Loucy (cell line): Measurements from ENCODE around the gene BDKRB1.
"Not testable (repeated sequence)": the region's sequence is repeated elsewhere in the genome, so short reads cannot be mapped to it uniquely, and the experiment has no call there.

Experiments used
- H2AFZ ChIP-seq: fragments of 200-600 bp; sonication (generic); 2 replicates; pipeline ENCODE4 v1.6.0; 2016; ENCODE audit warnings: antibody characterized with exemption, mild to moderate bottlenecking, low read length, moderate library complexity
- H3F3A ChIP-seq: fragments of 200-600 bp; 2 replicates; pipeline ENCODE4 v1.6.0; 2016; ENCODE audit warnings: antibody characterized with exemption, low read depth, mild to moderate bottlenecking
- H3K27me3 ChIP-seq: fragments of 200-600 bp; sonication (generic); 2 replicates; pipeline ENCODE4 v1.6.1; 2014; ENCODE audit warnings: low read length, mild to moderate bottlenecking; ENCODE audit not compliant: insufficient read depth, poor library complexity, severe bottlenecking
- H3K36me3 ChIP-seq: fragments of 200-600 bp; sonication (generic); 2 replicates; pipeline ENCODE4 v1.6.1; 2016; ENCODE audit warnings: low read length; ENCODE audit not compliant: insufficient read depth
- H3K4me1 ChIP-seq: fragments of 200-600 bp; sonication (generic); 2 replicates; pipeline ENCODE4 v1.5.1; 2014; ENCODE audit warnings: low read length, mild to moderate bottlenecking; ENCODE audit not compliant: insufficient read depth, poor library complexity, severe bottlenecking
- H3K4me2 ChIP-seq: fragments of 200-600 bp; sonication (generic); 2 replicates; pipeline ENCODE4 v1.6.0; 2014; ENCODE audit warnings: antibody characterized with exemption, low read length, low read depth, mild to moderate bottlenecking; ENCODE audit not compliant: poor library complexity, severe bottlenecking
- H3K4me3 ChIP-seq: fragments of 200-600 bp; sonication (generic); 2 replicates; pipeline ENCODE4 v1.5.1; 2014; ENCODE audit warnings: low read length, mild to moderate bottlenecking, mixed read lengths; ENCODE audit not compliant: poor library complexity, severe bottlenecking
- H3K79me2 ChIP-seq: fragments of 200-600 bp; sonication (generic); 2 replicates; pipeline ENCODE4 v1.6.1; 2014; ENCODE audit warnings: low read length; ENCODE audit not compliant: insufficient read depth
- H3K9ac ChIP-seq: fragments of 200-600 bp; sonication (generic); 2 replicates; pipeline ENCODE4 v1.6.0; 2014; ENCODE audit warnings: mild to moderate bottlenecking, low read depth, low read length, moderate library complexity; ENCODE audit not compliant: poor library complexity, severe bottlenecking
- H3K9me2 ChIP-seq: fragments of 200-600 bp; sonication (generic); replicated peaks from 2 replicates; pipeline ENCODE4 v1.6.1; 2016; ENCODE audit warnings: low read depth, low read length, mixed read lengths
- H3K9me3 ChIP-seq: fragments of 200-600 bp; sonication (generic); 2 replicates; pipeline ENCODE4 v1.6.1; 2014; ENCODE audit warnings: mild to moderate bottlenecking, antibody characterized with exemption, low read length, low read depth; ENCODE audit not compliant: insufficient read depth
- H4K20me1 ChIP-seq: fragments of 200-600 bp; sonication (generic); 2 replicates; pipeline ENCODE4 v1.6.0; 2014; ENCODE audit warnings: antibody characterized with exemption, low read length, mild to moderate bottlenecking; ENCODE audit not compliant: insufficient read depth, poor library complexity, severe bottlenecking
- CTCF ChIP-seq: fragments of 200-600 bp; sonication (generic); conservative IDR thresholded peaks from 2 replicates; pipeline ENCODE4 v1.5.1; 2014; ENCODE audit warnings: mild to moderate bottlenecking, antibody characterized with exemption, low read length
- EZH2phosphoT487 ChIP-seq: fragments of 200-600 bp; IDR thresholded peaks from 2 replicates; pipeline ENCODE4 v1.6.1; 2018; ENCODE audit warnings: antibody characterized with exemption, mild to moderate bottlenecking, moderate library complexity, borderline replicate concordance

BDKRB1 gene

DNA sequence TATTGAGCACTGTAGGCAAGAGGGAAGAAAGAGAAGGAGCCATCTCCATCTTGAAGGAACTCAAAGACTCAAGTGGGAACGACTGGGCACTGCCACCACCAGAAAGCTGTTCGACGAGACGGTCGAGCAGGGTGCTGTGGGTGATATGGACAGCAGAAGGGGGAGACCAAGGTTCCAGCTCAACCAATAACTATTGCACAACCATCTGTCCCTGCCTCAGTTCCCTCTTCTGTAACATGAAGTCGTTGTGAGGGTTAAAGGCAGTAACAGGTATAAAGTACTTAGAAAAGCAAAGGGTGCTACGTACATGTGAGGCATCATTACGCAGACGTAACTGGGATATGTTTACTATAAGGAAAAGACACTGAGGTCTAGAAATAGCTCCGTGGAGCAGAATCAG is 13.9 kb upstream of the BDKRB1 start:
- H3K79me2 ChIP-seq, result no peaks in the 10 kb centered on the region
- no peaks in the 10 kb centered on the region for H3K4me1 ChIP-seq
- H3K4me3 ChIP-seq, result no peak overlapping the region
- no peaks in the 10 kb centered on the region for H3K36me3 ChIP-seq
- no peak overlapping the region for H2AFZ ChIP-seq
- TF ChIP-seq CTCF (no peak), EZH2phosphoT487 (no peak)
- no peak overlapping the region for H3K4me2 ChIP-seq
- no peaks in the 10 kb centered on the region for H3K9me2 ChIP-seq
- H4K20me1 ChIP-seq, result no peaks in the 10 kb centered on the region
- peaks cover 8% of the 10 kb centered on the region; the same call in 1 of the 2 replicates for H3K9me3 ChIP-seq
- no peaks in the 10 kb centered on the region for H3K27me3 ChIP-seq
- no peaks in the 10 kb centered on the region for H3F3A ChIP-seq
- H3K9ac ChIP-seq, result no peak overlapping the region

DNA sequence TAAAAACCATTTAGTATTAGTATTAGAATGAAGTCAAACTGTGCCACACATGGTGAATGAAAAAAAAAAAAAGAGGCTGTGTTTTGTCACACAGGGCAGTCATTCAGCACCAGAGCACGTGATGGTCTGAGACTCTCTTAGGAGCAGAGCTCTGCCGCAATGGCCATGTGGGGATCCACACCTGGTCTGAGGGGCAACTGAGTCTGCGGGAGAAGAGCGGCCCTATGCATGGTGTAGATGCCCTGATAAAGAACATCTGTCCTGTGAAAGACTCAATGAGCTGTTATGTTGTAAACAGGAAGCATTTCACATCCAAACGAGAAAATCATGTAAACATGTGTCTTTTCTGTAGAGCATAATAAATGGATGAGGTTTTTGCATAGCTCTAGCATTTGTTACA is 12.2 kb upstream of the BDKRB1 start:
- Histone ChIP-seq H3K9ac (no peak overlapping the region), H3K4me2 (no peak overlapping the region), H3K79me2 (no peaks in the 10 kb centered on the region), H2AFZ (no peak overlapping the region), H3K36me3 (no peaks in the 10 kb centered on the region), H3K9me3 (peaks cover 4% of the 10 kb centered on the region; the same call in 1 of the 2 replicates), H3F3A (no peaks in the 10 kb centered on the region), H3K4me3 (no peak overlapping the region), H4K20me1 (no peaks in the 10 kb centered on the region), H3K27me3 (no peaks in the 10 kb centered on the region), H3K4me1 (no peaks in the 10 kb centered on the region), H3K9me2 (no peaks in the 10 kb centered on the region)
- TF ChIP-seq EZH2phosphoT487 (no peak), CTCF (no peak)

GRCh38 chr14:96245074-96245473 is 10.9 kb upstream of the BDKRB1 start:
- not testable (repeated sequence) for H3K4me2 ChIP-seq, H3K36me3 ChIP-seq, H3F3A ChIP-seq, H3K4me3 ChIP-seq, H3K9ac ChIP-seq, H3K4me1 ChIP-seq, H3K9me2 ChIP-seq, H4K20me1 ChIP-seq, H3K9me3 ChIP-seq, H3K27me3 ChIP-seq, H3K79me2 ChIP-seq, H2AFZ ChIP-seq

DNA sequence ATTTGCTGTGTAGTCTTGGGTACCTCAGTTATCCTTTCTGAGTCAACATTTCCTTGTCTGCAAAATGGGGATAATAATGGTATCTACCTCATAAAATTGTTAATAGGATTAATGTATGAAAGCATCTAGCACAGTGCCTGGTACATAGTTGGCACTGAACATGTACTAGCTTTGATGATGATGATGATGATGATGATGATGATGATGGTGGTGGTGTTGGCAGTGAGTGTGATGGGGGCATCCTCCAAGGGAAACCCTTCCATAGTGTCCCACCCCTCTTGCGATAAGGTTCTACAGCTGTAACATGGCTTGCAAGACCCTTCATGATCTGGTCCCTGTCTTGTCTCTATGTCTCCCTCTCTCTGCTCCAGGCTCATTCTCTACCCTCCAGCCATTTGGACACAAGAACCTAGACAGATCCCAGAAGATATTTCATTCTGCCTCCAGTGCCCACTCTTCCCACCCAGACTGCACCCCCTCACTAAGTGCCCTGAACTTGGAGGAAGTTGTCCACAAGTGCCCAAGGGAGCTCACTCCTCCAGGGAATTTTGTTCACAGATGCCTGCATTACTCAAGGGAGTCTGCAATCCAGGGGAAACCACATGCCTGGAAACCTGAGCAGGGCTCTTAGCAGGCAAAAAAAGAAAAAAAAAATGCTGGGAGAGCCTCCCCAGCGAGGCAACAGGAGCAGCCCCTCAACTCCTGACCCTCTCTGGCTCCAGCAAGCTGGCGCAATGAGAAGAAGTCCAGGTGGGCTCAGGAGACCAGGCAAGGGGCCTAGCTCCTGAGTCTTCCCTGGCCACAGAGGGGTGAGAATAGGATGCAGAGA is 10.1 kb upstream of the BDKRB1 start:
- no peak overlapping the region for H3K4me3 ChIP-seq
- H3K27me3 ChIP-seq, result no peaks in the 10 kb centered on the region
- H3K36me3 ChIP-seq, result no peaks in the 10 kb centered on the region
- no peak for TF ChIP-seq CTCF
- no peak for TF ChIP-seq EZH2phosphoT487
- no peaks in the 10 kb centered on the region for H4K20me1 ChIP-seq
- H3K4me1 ChIP-seq, result no peaks in the 10 kb centered on the region
- H3K4me2 ChIP-seq, result no peak overlapping the region
- peaks cover 4% of the 10 kb centered on the region; the same call in 1 of the 2 replicates for H3K9me3 ChIP-seq
- H2AFZ ChIP-seq, result no peak overlapping the region
- H3K9me2 ChIP-seq, result no peaks in the 10 kb centered on the region
- H3F3A ChIP-seq, result no peaks in the 10 kb centered on the region
- no peak overlapping the region for H3K9ac ChIP-seq
- no peaks in the 10 kb centered on the region for H3K79me2 ChIP-seq
